ENCODE results near the gene SLC35F4.
"Not testable (repeated sequence)": the region's sequence is repeated elsewhere in the genome, so short reads cannot be mapped to it uniquely, and the experiment has no call there.

The SLC35F4 gene

GRCh38 chr14:57865066-57865402, 858 bp downstream of the SLC35F4 start:
- no peak for TF ChIP-seq CTCF (IDR thresholded peaks at IDR 0.05; ENCODE audit: low read depth, low read length, missing control alignments)
- Histone ChIP-seq H3K36me3 (replicated peaks) (no peaks in the 10 kb centered on the region), H3K4me3 (ENCODE audit: low read depth, low read length) (no peak overlapping the region), H3K27ac (no peak overlapping the region), H3K27me3 (replicated peaks) (peaks cover 20% of the 10 kb centered on the region)
- in situ Hi-C loops (cut with HindIII; ENCODE audit: low pct_ligation_motif_present, low sequenced_read_pairs) = no loop called here
- no peak for DNase-seq

GRCh38 chr14:57864659-57865058, 1.2 kb downstream of the SLC35F4 start:
- Histone ChIP-seq H3K27me3 (replicated peaks) (peaks cover 20% of the 10 kb centered on the region), H3K36me3 (replicated peaks) (no peaks in the 10 kb centered on the region), H3K27ac (no peak overlapping the region), H3K4me3 (ENCODE audit: low read depth, low read length) (no peak overlapping the region)
- in situ Hi-C loops (cut with HindIII; ENCODE audit: low pct_ligation_motif_present, low sequenced_read_pairs) = no loop called here
- no peak for DNase-seq
- TF ChIP-seq CTCF (IDR thresholded peaks at IDR 0.05; ENCODE audit: low read depth, low read length, missing control alignments) = no peak

- H3K36me3 ChIP-seq (replicated peaks) = no peaks in the 10 kb centered on the region
- H3K4me3 ChIP-seq (ENCODE audit: low read depth, low read length) = no peak overlapping the region
- in situ Hi-C loops (cut with HindIII; ENCODE audit: low pct_ligation_motif_present, low sequenced_read_pairs) = no loop called here
- TF ChIP-seq CTCF (IDR thresholded peaks at IDR 0.05; ENCODE audit: low read depth, low read length, missing control alignments) = no peak
- H3K27ac ChIP-seq = no peak overlapping the region
- H3K27me3 ChIP-seq (replicated peaks) = peaks cover 20% of the 10 kb centered on the region
- no peak for DNase-seq
These were observed 2.4 kb downstream of the SLC35F4 start for GRCh38 chr14:57863471-57863870.

GRCh38 chr14:57855666-57856065, 10.2 kb downstream of the SLC35F4 start:
- H3K27me3 ChIP-seq (replicated peaks); DNase-seq; H3K27ac ChIP-seq; in situ Hi-C loops (cut with HindIII; ENCODE audit: low pct_ligation_motif_present, low sequenced_read_pairs); H3K36me3 ChIP-seq (replicated peaks); H3K4me3 ChIP-seq (ENCODE audit: low read depth, low read length): not testable (repeated sequence)

- H3K27ac ChIP-seq = no peak overlapping the region
- no peaks in the 10 kb centered on the region for H3K36me3 ChIP-seq (replicated peaks)
- H3K27me3 ChIP-seq (replicated peaks) = no peaks in the 10 kb centered on the region
- TF ChIP-seq CTCF (IDR thresholded peaks at IDR 0.05; ENCODE audit: low read depth, low read length, missing control alignments) = no peak
- in situ Hi-C loops (cut with HindIII; ENCODE audit: low pct_ligation_motif_present, low sequenced_read_pairs) = no loop called here
- no peak for DNase-seq
- no peak overlapping the region for H3K4me3 ChIP-seq (ENCODE audit: low read depth, low read length)
These were observed 11.3 kb downstream of the SLC35F4 start for GRCh38 chr14:57854571-57854970.

GRCh38 chr14:57851354-57851753, 14.5 kb downstream of the SLC35F4 start:
- Histone ChIP-seq H3K27me3 (replicated peaks) (no peaks in the 10 kb centered on the region), H3K27ac (no peak overlapping the region), H3K36me3 (replicated peaks) (no peaks in the 10 kb centered on the region), H3K4me3 (ENCODE audit: low read depth, low read length) (no peak overlapping the region)
- TF ChIP-seq CTCF (IDR thresholded peaks at IDR 0.05; ENCODE audit: low read depth, low read length, missing control alignments) = no peak
- in situ Hi-C loops (cut with HindIII; ENCODE audit: low pct_ligation_motif_present, low sequenced_read_pairs) = no loop called here
- no peak for DNase-seq
